Tibial artery (tissue), 4 donors: Measurements from ENCODE around the gene TPT1.

Experiments
- DNase-seq, 2 donors: peaks; one replicate each; pipeline ENCODE4 v3.0.0-alpha.2; 2019
- H3K27ac ChIP-seq, 2 donors: fragments of 200-600 bp; sonication (generic) in 1 of 2; 1 replicate in 1 of 2; 2 replicates in 1 of 2; pipeline ENCODE4 v1.5.1; 2018 to 2019; ENCODE audit warnings: mild to moderate bottlenecking in 1 of 2
- H3K27me3 ChIP-seq, 2 donors: fragments of 200-600 bp; sonication (generic) in 1 of 2; one replicate each; pipeline versions ENCODE4 v1.5.1 to v1.6.0; 2016 to 2019
- H3K36me3 ChIP-seq, 3 donors: fragments of 200-600 bp; sonication (generic) in 2 of 3; one replicate each; pipeline ENCODE4 v1.5.1; 2016 to 2019; ENCODE audit warnings: mild to moderate bottlenecking in 2 of 3
- H3K4me1 ChIP-seq, 4 donors: fragments of 200-600 bp; sonication (generic) in 2 of 4; 1 replicate in 3 of 4; 2 replicates in 1 of 4; pipeline ENCODE4 v1.5.1; 2016 to 2019
- H3K4me3 ChIP-seq, 2 donors: fragments of 200-600 bp; sonication (generic) in 1 of 2; 1 replicate in 1 of 2; 2 replicates in 1 of 2; pipeline ENCODE4 v1.5.1; 2018 to 2019; ENCODE audit warnings: mild to moderate bottlenecking in 2 of 2
- H3K9me3 ChIP-seq, 3 donors: fragments of 200-600 bp; sonication (generic) in 1 of 3; one replicate each; pipeline ENCODE4 v1.5.1; 2016 to 2019
- intact Hi-C: fragments of 100-400 bp; cut with DNase I; formaldehyde crosslinking; loops from one replicate; pipeline ENCODE4 v1.15.0; 2023; ENCODE audit warnings: low total_unique reads
- TF ChIP-seq, protein P1 (sequence below), 2 experiments: fragments of 200-600 bp in 1 of 2; fragments of 450-650 bp in 1 of 2; IDR thresholded peaks; one replicate each; pipeline ENCODE4 v1.5.1; 2017 to 2019; ENCODE audit warnings: antibody characterized with exemption in 2 of 2, mild to moderate bottlenecking in 1 of 2, moderate library complexity in 1 of 2

The TPT1 gene

DNA sequence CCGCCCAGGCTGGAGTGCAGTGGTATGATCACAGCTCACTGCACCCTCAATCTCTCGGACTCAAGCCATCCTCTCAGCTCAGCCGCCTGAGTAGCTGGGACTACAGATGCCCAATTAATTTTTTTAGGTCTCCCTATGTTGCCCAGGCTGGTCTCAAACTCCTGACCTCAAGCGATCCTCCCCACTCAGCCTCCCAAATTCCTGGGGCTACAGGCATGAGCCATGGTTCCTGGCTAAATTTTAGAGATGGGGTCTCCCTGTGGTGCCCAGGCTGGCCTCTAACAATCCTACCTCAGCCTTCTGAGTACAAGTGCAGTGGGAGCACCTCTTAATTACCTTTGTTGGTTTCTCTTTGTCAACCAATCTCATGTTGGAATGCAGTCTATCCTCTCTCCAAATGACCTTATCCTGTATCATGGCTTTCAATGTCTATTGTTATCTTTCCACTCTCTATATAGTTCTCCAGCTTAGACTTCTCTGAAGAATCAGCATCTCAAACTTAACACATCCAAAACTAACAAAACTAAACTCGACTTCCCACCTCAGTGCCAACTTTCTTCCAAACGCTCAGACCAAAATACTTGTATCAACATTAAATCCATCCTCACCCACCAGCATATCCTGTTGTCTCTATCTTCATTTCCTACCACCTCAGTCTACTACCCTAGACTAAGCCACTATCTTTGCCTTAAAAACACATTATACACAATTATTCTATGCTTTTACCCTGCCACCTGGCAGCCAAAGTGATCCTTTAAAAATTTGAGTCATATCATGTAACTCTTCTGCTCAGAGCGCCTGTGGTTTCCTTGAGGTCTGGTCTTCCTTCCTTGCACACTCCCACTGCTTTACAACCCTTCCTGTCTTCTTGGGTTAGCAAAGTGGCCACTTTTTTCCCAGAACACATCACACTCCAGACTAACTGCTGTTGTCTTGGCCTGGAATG, 6.7 kb downstream of the TPT1 start:
- Histone ChIP-seq H3K36me3 (peaks cover 40 to 60% (median 47%) of the 10 kb centered on the region in 3 donors), H3K27ac (peak overlapping the region in 1 of 2 donors; percentile 4), H3K9me3 (no peaks in the 10 kb centered on the region)

DNA sequence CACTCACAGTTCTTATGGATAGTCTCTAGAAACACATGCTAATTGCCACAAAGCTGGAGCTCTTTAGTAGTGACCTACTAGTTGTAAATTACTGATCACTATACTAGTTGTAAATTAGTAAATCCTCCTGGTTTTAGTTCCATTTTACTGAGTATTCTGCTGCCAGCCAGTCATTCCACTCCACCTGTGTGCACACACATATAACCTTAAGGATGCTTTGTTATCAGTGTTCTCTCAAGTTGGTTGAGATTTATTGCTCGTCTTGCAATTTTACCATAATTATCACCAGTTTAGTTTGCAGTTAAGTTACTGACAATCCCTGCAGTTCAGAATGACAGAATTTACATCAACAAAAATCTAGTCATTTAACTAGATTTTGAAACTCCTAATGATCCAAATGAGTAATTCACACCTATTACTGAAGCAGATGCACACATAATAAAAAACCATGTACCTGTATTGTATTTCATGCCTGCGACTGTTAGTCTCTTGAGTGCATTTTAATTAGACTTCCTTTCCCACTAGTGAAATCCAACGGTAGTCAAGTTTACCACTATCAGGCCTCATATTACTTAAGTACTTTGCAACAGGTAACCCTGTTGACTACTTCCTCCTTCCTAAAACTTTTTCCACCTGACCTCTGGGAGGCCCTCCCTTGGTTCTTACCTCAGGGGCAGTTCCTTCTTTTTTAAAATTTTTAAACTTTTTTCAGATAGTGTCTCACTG, 7.6 kb downstream of the TPT1 start:
- no peak for DNase-seq
- H3K4me3 ChIP-seq = no peak overlapping the region
- intact Hi-C loops = no loop called here
- TF ChIP-seq, protein P1, sequence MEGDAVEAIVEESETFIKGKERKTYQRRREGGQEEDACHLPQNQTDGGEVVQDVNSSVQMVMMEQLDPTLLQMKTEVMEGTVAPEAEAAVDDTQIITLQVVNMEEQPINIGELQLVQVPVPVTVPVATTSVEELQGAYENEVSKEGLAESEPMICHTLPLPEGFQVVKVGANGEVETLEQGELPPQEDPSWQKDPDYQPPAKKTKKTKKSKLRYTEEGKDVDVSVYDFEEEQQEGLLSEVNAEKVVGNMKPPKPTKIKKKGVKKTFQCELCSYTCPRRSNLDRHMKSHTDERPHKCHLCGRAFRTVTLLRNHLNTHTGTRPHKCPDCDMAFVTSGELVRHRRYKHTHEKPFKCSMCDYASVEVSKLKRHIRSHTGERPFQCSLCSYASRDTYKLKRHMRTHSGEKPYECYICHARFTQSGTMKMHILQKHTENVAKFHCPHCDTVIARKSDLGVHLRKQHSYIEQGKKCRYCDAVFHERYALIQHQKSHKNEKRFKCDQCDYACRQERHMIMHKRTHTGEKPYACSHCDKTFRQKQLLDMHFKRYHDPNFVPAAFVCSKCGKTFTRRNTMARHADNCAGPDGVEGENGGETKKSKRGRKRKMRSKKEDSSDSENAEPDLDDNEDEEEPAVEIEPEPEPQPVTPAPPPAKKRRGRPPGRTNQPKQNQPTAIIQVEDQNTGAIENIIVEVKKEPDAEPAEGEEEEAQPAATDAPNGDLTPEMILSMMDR (IDR thresholded peaks at IDR 0.05) = no peak
- H3K9me3 ChIP-seq = no peaks in the 10 kb centered on the region
- peaks cover 32 to 51% (median 39%) of the 10 kb centered on the region in 3 donors for H3K36me3 ChIP-seq
- H3K27ac ChIP-seq = peak overlapping the region in 1 of 2 donors; percentile 4
- no peaks in the 10 kb centered on the region for H3K27me3 ChIP-seq
- H3K4me1 ChIP-seq = peaks cover 0 to 88% (median 56%) of the 10 kb centered on the region in 4 donors

More for the DNA sequence above, 6.7 kb downstream of the TPT1 start:
- Histone ChIP-seq H3K4me3 (no peak overlapping the region), H3K4me1 (peaks cover 0 to 88% (median 58%) of the 10 kb centered on the region in 4 donors), H3K27me3 (no peaks in the 10 kb centered on the region)
- intact Hi-C loops = no loop called here
- DNase-seq = no peak
- TF ChIP-seq, protein P1 (IDR thresholded peaks at IDR 0.05) = no peak

DNA sequence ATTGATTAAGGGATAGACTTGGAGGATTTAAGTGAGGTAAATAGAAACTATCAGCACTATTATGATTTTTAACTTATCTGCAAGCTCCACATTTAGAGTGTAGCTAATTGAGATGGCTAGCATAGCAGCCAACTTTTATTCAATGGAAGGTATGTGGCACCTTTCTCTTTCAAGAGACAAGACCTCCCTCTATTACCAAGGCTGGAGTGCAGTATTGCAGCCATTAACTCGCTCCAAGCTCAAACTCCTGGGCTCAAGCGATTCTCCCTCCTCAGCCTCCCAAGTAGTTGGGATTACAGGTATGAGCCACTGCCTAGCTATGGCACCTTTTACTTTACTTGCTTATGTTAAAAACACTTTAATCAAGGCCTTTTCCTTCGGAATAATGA, 8.2 kb downstream of the TPT1 start:
- Histone ChIP-seq H3K4me3 (no peak overlapping the region), H3K36me3 (peaks cover 26 to 45% (median 33%) of the 10 kb centered on the region in 3 donors), H3K27ac (no peak overlapping the region), H3K4me1 (peaks cover 0 to 88% (median 52%) of the 10 kb centered on the region in 4 donors), H3K27me3 (no peaks in the 10 kb centered on the region), H3K9me3 (no peaks in the 10 kb centered on the region)
- TF ChIP-seq, protein P1 (IDR thresholded peaks at IDR 0.05) = no peak
- intact Hi-C loops = no loop called here
- no peak for DNase-seq

DNA sequence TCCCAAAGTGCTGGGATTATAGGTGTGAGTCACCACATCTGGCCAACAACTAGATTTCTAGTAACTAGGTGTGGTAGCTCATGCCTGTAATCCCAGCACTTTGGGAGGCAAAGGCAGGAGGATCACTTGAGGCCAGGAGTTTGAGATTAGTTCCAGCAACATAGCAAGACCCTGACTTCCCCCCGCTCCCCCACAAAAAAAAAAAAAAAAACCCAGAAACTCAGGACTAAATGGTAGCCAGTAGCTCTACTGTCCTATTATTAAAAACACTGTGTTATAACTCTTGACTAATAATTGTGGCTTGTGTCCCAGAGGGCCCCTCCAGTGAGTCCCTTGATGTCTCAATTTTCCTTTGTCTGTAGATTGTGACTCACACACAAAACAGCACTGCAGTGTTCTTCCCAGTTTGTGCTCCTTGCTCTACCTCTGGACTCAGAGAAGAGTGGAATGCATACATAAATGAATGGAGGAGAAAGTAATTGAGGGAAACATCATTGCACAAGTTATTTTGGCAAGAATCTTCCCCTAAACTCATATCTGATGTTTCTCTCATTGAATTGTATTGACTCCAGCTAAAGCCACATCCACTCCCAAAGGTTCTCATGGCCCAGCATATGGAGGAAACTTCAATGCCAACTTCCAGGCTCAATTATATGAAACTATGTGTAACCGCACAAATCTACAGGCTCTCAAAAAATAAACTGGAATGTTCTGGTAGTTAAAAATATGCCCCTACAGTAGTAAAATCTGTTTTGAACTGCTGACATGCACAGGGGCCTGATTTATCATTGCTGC, 8.8 kb downstream of the TPT1 start:
- peaks cover 0 to 87% (median 47%) of the 10 kb centered on the region in 4 donors for H3K4me1 ChIP-seq
- TF ChIP-seq, protein P1 (IDR thresholded peaks at IDR 0.05) = no peak
- no peak overlapping the region for H3K4me3 ChIP-seq
- no peaks in the 10 kb centered on the region for H3K27me3 ChIP-seq
- no peaks in the 10 kb centered on the region for H3K9me3 ChIP-seq
- peaks cover 20 to 40% (median 27%) of the 10 kb centered on the region in 3 donors for H3K36me3 ChIP-seq
- intact Hi-C loops = no loop called here
- peak overlapping the region in 1 of 2 donors; percentile 9 for H3K27ac ChIP-seq
- DNase-seq = peak in 1 of 2 donors; percentile 40

DNA sequence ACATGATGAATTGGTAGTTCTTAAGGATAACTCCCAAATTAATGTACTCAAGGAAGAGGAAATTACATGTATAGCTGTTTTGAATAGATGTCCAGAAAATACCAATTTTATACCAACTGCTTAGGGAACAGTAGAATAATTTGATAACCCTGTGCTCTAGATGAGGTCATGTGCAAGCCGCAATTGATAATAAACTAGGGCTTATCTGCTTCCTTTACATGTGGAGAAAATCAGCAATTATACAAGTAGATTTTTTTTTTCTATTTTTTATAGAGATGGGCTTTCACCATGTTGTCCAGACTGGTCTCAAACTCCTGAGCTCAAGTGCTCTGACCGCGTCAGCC, 9.3 kb downstream of the TPT1 start:
- H3K4me3 ChIP-seq = no peak overlapping the region
- peak overlapping the region in 1 of 2 donors; percentile 9 for H3K27ac ChIP-seq

More for the DNA sequence above, 9.3 kb downstream of the TPT1 start:
- intact Hi-C loops = no loop called here
- H3K36me3 ChIP-seq = peaks cover 14 to 34% (median 21%) of the 10 kb centered on the region in 3 donors
- no peaks in the 10 kb centered on the region for H3K9me3 ChIP-seq
- peaks cover 0 to 87% (median 42%) of the 10 kb centered on the region in 4 donors for H3K4me1 ChIP-seq
- DNase-seq = no peak
- H3K27me3 ChIP-seq = no peaks in the 10 kb centered on the region
- TF ChIP-seq, protein P1 (IDR thresholded peaks at IDR 0.05) = no peak
